OCI-LY1 (cell line): ENCODE data around the gene CTDSPL.

Experiments used
- EZH2 ChIP-seq: fragments of 200-600 bp; sonication (generic), shearing (Covaris generic); IDR thresholded peaks from 2 replicates; pipeline ENCODE4 v1.8.0; 2017; ENCODE audit warnings: borderline replicate concordance, mixed run types, mild to moderate bottlenecking, antibody characterized with exemption, low read length, moderate library complexity, mixed read lengths
- TF ChIP-seq, protein P1 (sequence below): fragments of 200-600 bp; sonication (generic), shearing (Covaris generic); IDR thresholded peaks from 2 replicates; pipeline ENCODE4 v1.5.1; 2017; ENCODE audit warnings: mild to moderate bottlenecking, antibody characterized with exemption, low read length, moderate library complexity, mixed read lengths

DNA sequence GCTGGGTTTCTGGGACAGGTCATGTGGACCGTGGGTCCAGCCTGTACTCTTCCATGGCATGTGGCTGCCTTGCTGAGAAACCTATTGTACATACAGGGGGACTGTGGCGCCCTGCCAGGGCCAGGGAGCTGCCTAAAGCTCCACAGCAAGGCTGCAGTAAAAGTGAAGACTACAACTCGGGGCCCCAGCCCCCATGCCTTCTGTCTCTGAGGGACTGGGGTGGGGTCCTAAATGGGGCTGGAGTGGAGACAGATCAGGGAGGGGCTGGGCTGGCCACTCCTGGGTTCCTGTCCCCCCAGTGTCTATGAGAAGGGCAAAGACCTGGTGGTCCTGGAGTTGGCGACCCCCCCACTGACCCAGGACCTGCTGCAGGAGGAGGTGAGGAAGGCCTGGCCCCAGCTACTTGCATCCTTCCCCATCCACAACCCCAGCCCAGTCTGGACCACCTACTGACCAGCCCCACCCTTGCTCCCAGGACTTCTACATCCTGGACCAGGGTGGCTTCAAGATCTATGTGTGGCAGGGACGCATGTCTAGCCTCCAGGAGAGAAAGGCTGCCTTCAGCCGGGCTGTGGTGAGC is 136.2 kb downstream of the CTDSPL start:
- TF ChIP-seq EZH2 = no peak
- TF ChIP-seq, protein P1, sequence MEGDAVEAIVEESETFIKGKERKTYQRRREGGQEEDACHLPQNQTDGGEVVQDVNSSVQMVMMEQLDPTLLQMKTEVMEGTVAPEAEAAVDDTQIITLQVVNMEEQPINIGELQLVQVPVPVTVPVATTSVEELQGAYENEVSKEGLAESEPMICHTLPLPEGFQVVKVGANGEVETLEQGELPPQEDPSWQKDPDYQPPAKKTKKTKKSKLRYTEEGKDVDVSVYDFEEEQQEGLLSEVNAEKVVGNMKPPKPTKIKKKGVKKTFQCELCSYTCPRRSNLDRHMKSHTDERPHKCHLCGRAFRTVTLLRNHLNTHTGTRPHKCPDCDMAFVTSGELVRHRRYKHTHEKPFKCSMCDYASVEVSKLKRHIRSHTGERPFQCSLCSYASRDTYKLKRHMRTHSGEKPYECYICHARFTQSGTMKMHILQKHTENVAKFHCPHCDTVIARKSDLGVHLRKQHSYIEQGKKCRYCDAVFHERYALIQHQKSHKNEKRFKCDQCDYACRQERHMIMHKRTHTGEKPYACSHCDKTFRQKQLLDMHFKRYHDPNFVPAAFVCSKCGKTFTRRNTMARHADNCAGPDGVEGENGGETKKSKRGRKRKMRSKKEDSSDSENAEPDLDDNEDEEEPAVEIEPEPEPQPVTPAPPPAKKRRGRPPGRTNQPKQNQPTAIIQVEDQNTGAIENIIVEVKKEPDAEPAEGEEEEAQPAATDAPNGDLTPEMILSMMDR = no peak
